Retinal pigment epithelial cell (primary cell): Measurements from ENCODE around the gene EXD2.
A peak's percentile ranks its signal among the peaks of the same experiment; 100 is the strongest.

ENCODE experiments used
- DNase-seq: peaks from one replicate; pipeline ENCODE4 v3.0.0-alpha.2; 2010; ENCODE audit warnings: low read depth
- H3K4me3 ChIP-seq: 2 replicates; pipeline ENCODE4 v1.5.1; 2011; ENCODE audit warnings: mild to moderate bottlenecking, low read length, control low read depth, moderate library complexity
- CTCF ChIP-seq: conservative IDR thresholded peaks from 2 replicates; pipeline ENCODE4 v1.5.1; 2011; ENCODE audit warnings: low read depth, low read length, control low read depth, inconsistent platforms

The EXD2 gene

GRCh38 chr14:69260861-69261564, 69.7 kb downstream of the EXD2 start:
- peak; percentile 51 for TF ChIP-seq CTCF
- H3K4me3 ChIP-seq = peak overlapping the region; percentile 27
- DNase-seq = no peak

GRCh38 chr14:69261761-69262331, 70.5 kb downstream of the EXD2 start:
- DNase-seq = no peak
- H3K4me3 ChIP-seq = no peak overlapping the region
- no peak for TF ChIP-seq CTCF

GRCh38 chr14:69262516-69262915, 71.2 kb downstream of the EXD2 start:
- TF ChIP-seq CTCF = no peak
- DNase-seq = no peak
- H3K4me3 ChIP-seq = no peak overlapping the region

- no peak for DNase-seq
- no peak for TF ChIP-seq CTCF
- no peak overlapping the region for H3K4me3 ChIP-seq
Measured at GRCh38 chr14:69263364-69263763, 72.1 kb downstream of the EXD2 start.

- no peak for TF ChIP-seq CTCF
- no peak overlapping the region for H3K4me3 ChIP-seq
- DNase-seq = no peak
Measured at GRCh38 chr14:69263771-69264170, 72.5 kb downstream of the EXD2 start.

- no peak for DNase-seq
- no peak for TF ChIP-seq CTCF
- no peak overlapping the region for H3K4me3 ChIP-seq
Measured at GRCh38 chr14:69266572-69267345, 75.5 kb downstream of the EXD2 start.
